NCI-H1694 treated with DMSO at 0.1 percent for 48 hours (cell line): Measurements from ENCODE around the gene TRRAP.
"Not testable (repeated sequence)": the region's sequence is repeated elsewhere in the genome, so short reads cannot be mapped to it uniquely, and the experiment has no call there.

Source experiments
- DNase-seq: peaks from one replicate; lab custom pipeline; 2025; lab: John Stamatoyannopoulos, UW

Gene TRRAP

DNA sequence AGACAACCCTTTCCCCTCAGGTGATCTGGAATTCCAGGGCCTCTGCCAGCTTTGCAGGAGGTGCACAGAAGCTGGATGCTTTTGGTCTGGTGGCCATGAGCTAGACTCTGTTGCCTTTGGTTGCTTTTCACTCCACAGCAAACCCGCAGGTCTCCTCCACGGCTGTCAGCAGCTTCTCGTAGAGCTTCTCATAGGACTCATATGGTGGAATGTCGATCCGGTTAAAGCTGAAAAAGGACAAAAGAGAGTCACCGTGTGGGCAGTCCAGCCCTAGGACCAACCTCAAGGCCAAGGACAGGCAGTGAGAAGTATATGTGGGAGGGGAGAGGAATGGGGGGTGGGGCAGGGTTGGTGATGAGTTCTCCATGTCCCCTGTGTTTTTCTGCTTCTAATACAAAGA lies 152.1 kb downstream of the TRRAP start:
- DNase-seq, result no peak

GRCh38 chr7:99030951-99031350 lies 152.6 kb downstream of the TRRAP start:
- no peak for DNase-seq

DNA sequence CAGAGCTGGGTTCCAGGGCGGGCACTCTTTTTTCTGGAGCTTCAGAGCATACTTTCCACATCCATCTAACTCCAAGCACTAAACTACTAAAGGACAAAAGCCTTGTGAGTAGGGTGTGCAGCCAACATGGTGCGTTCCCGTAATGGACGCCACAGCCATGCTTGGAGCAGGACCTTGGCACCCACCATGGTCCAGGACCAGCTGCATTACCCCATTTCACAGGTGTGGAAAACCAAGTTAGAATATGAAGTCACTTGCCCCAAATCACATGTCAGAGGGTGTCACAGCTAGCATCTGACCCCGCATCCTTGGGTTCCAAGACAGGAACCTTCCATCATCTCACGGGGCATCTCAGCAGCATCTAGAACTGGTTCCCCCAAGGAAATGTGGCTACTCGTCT lies 153.2 kb downstream of the TRRAP start:
- no peak for DNase-seq

DNA sequence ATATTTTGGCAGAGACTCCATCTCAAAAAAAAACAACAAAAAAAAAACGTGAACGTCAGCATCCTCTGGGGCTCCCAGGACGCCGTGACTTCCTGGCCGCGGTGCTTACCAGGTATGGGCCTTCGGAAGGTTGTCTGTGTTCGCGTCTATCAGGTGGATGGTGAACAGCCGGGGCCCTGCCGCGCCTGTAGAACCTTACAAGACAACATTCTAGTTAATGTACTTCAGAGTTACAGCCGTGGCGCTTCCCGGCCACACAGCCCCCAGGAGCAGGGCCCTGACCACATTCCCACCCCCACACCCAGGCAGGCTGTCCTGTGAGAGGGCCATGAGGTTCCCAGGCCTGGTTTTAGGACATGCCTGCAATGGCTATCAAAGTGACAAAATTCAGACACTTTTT lies 154.6 kb downstream of the TRRAP start:
- DNase-seq, result no peak

DNA sequence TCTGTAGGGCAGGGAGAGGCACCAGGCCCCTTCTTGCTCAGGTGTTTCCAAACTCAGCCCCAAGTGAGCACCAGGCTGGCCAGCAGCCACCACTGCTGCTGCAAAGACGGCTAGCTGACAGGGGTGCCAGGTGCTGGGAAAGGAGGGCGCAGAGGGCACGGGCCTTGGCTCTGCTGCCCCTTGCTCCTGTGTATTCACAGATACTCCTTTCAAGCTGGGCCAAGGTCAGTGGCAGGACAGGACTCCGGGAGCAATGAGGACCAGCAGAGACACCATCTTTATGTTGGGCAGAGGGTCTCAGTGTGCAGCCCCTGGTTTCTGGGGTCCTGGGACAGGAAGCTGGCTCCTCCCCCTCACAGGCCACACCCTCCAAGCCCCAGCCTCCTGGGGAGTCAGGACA lies 155.4 kb downstream of the TRRAP start:
- DNase-seq, result no peak

- no peak for DNase-seq
Observed at GRCh38 chr7:99034932-99035722, 156.8 kb downstream of the TRRAP start.

- no peak for DNase-seq
Observed at GRCh38 chr7:99035723-99036545, 157.6 kb downstream of the TRRAP start.

GRCh38 chr7:99036546-99037111 lies 158.3 kb downstream of the TRRAP start:
- peak; percentile 38 for DNase-seq

DNA sequence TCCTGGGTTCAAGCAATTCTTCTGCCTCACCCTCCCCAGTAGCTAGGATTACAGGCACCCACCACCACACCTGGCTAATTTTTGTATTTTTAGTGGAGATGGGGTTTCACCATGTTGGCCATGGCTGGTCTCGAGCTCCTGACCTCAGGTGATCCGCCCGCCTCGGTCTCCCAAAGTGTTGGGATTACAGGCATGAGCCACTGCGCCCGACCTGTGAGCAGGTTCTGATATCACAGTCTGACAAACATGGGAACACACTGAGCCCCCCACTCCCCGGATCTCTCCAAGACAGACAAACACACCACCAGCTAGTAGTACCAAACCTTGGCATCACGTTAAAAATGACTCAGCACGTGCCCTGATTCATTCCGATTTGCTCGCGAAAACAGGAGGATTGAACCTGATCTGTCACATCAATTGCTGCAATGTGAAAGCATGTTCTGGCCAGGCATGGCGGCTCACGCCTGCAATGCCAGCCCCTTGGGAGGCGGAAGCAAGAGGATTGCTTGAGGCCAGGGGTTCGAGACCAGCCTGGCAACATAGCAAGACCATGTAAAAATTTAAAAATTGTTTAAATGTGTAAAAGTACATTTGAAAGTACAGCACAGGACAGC lies 159.1 kb downstream of the TRRAP start:
- no peak for DNase-seq

GRCh38 chr7:99038086-99038855 lies 159.9 kb downstream of the TRRAP start:
- DNase-seq, result no peak

DNA sequence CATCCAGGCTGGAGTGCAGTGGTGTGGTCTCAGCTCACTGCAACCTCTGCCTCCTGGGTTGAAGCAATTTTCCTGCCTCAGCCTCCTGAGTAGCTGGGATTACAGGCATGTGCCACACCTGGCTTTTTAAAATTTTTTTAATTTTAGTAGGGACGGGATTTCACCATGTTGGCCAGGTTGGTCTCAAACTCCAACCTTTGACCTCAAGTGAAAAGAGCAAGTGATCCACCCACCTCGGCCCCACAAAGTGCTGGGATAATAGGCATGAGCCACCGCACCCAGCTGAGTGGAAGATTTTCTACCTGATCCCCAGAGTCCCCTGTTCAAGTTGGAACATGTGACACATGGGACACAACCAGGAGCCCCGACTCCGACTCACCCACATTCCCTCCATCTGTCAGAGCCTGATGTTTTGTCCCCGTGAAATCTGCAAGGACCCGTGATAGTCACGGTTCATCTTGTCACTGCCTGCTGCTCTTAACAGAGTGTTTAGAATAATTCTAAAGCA lies 161.1 kb downstream of the TRRAP start:
- DNase-seq, result no peak

- DNase-seq, result peak; percentile 76
Observed at GRCh38 chr7:99040104-99040958, 162.0 kb downstream of the TRRAP start.

DNA sequence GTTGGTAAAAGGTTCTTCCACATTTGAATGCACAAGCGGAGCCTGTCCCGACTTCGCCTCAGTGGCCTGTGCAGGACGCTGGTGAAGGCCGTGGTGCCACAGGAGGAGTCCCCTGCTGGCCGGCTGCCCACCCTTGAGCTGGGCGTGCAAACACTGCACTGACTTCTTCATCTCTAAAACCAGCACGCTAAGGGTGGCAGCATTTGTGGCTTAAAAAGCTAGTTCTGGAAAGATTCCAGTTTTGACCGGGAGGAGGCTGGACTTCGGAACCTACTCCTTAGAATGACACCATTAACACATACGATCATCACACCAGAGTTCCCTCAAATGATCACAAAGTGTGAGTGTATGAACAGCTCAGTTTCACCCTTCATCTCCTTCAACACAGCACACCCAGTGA lies 163.2 kb downstream of the TRRAP start:
- no peak for DNase-seq

GRCh38 chr7:99042957-99043356 lies 164.6 kb downstream of the TRRAP start:
- no peak for DNase-seq

DNA sequence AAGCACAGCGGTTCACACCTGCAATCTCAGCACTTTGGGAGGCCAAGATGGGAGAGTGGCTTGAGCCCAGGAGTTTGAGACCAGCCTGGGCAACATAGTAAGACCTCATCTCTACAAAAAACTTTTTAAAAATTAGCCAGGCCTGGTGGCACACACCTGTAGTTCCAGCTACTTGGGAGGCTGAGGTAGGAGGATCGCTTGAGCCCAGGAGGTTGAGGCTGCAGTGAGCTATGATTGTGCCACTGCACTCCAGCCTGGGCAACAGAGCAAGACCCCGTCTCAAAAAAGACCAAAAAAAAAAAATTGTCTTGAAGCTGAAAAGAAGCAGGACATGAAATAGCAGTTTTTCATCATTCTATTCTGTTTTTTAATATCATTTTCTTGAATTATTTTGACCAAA lies 166.5 kb downstream of the TRRAP start:
- DNase-seq, result not testable (repeated sequence)

- DNase-seq, result not testable (repeated sequence)
Observed at GRCh38 chr7:99046262-99046661, 167.9 kb downstream of the TRRAP start.

DNA sequence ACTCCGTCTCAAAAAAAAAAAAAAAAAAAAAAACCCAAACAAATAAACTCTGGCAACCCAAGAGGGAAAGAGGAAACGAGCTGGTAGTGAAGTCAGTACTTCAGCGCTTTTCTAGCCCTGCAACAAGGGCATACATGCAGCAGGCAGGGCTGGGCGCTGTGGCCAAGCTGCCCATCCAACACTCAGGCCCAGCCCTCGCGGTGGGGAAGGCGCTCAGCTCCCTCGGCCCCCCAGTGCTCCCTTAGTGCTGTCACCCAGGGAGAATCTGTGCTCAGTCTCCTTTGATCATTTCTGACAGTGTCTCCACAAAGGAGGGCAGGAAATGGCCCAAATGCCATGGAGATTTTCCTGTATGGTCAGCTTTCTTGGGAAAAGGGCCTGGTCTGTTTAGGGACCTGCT lies 168.4 kb downstream of the TRRAP start:
- no peak for DNase-seq

DNA sequence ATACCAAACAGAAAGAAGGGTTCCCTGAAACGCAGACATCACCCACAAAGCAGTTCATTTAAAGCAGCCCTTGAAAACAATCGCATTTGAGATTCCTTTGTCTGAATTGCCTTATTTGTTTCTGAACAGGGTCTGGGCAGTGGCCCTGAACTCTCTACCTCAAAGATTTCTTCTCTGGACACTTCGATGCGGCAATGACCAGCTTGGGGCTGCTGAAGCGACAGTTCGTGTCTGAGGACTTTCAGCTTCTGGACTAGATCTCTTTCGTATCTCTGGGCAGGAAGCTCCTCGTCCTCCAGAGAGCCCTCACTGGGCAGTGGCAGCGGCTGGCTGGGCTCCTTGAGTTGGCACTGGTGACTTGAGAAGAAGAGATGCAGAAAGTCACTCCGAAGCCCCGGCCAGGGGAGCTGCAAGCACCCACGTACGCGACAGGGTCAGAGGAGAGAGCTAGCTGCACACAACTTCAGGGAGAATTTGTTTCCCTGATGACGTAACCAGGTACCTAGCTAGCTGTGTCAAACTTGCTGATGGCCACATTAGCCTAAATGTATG lies 169.3 kb downstream of the TRRAP start:
- DNase-seq, result no peak

- no peak for DNase-seq
Observed at GRCh38 chr7:99050971-99051370, 172.6 kb downstream of the TRRAP start.

GRCh38 chr7:99054781-99055180 lies 176.4 kb downstream of the TRRAP start:
- no peak for DNase-seq
